ENCODE results near the gene AUH.

- TF ChIP-seq, protein P1, sequence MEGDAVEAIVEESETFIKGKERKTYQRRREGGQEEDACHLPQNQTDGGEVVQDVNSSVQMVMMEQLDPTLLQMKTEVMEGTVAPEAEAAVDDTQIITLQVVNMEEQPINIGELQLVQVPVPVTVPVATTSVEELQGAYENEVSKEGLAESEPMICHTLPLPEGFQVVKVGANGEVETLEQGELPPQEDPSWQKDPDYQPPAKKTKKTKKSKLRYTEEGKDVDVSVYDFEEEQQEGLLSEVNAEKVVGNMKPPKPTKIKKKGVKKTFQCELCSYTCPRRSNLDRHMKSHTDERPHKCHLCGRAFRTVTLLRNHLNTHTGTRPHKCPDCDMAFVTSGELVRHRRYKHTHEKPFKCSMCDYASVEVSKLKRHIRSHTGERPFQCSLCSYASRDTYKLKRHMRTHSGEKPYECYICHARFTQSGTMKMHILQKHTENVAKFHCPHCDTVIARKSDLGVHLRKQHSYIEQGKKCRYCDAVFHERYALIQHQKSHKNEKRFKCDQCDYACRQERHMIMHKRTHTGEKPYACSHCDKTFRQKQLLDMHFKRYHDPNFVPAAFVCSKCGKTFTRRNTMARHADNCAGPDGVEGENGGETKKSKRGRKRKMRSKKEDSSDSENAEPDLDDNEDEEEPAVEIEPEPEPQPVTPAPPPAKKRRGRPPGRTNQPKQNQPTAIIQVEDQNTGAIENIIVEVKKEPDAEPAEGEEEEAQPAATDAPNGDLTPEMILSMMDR (IDR thresholded peaks at IDR 0.05), result no peak
- no peak for TF ChIP-seq POLR2AphosphoS5 (IDR thresholded peaks at IDR 0.05)
- TF ChIP-seq POLR2A (IDR thresholded peaks at IDR 0.05), result no peak
These were observed 86.7 kb downstream of the AUH start for GRCh38 chr9:91274949-91275492.

Measured in gastroesophageal sphincter (tissue), 3 donors.